ENCODE results near the gene COL23A1.

- no peak for TF ChIP-seq POLR2A (IDR thresholded peaks at IDR 0.05; ENCODE audit: low read length)
- no peak for TF ChIP-seq GATA1 (IDR thresholded peaks at IDR 0.05; ENCODE audit: low read depth, low read length)
These were observed 241.1 kb downstream of the COL23A1 start for GRCh38 chr5:178349075-178349511.
